GM10248 (cell line): ENCODE data around the gene DTWD2.
"Not testable (repeated sequence)": the region's sequence is repeated elsewhere in the genome, so short reads cannot be mapped to it uniquely, and the experiment has no call there.

Experiments
- CTCF ChIA-PET: fragments of 300-600 bp; sonication (Branson Sonifier 250); formaldehyde crosslinking; extraction: SDS; loops from one replicate; lab custom pipeline; 2021; ENCODE audit warnings: antibody characterized with exemption; lab: Yijun Ruan, JAX
- POLR2A ChIA-PET: fragments of 350-650 bp; sonication (Branson Sonifier 250); formaldehyde crosslinking; extraction: SDS; loops from one replicate; lab custom pipeline; 2020; ENCODE audit warnings: antibody characterized with exemption; lab: Yijun Ruan, JAX
- DNase-seq: peaks from one replicate; pipeline ENCODE4 v3.0.0; 2012; ENCODE audit errors: extremely low spot score
- CTCF ChIP-seq: IDR thresholded peaks from 2 replicates; pipeline ENCODE4 v1.5.1; 2012; ENCODE audit warnings: mild to moderate bottlenecking, low read depth; ENCODE audit errors: extremely low read depth, missing control alignments, control extremely low read depth

DTWD2 gene

GRCh38 chr5:118857700-118858099 is 130.6 kb downstream of the DTWD2 start:
- no peak for TF ChIP-seq CTCF
- DNase-seq: no peak
- ChIA-PET POLR2A (no interaction called here), CTCF (no interaction called here)

- no peak for DNase-seq
- TF ChIP-seq CTCF: no peak
- CTCF ChIA-PET: no interaction called here
- POLR2A ChIA-PET: no interaction called here
Observed at GRCh38 chr5:118854819-118855218, 133.5 kb downstream of the DTWD2 start.

GRCh38 chr5:118851785-118852184 is 136.6 kb downstream of the DTWD2 start:
- CTCF ChIA-PET, POLR2A ChIA-PET, DNase-seq: not testable (repeated sequence)

- CTCF ChIA-PET, DNase-seq, POLR2A ChIA-PET: not testable (repeated sequence)
Observed at GRCh38 chr5:118849507-118849906, 138.8 kb downstream of the DTWD2 start.

GRCh38 chr5:118844351-118844750 is 144.0 kb downstream of the DTWD2 start:
- no peak for DNase-seq
- no peak for TF ChIP-seq CTCF
- CTCF ChIA-PET: no interaction called here
- POLR2A ChIA-PET: no interaction called here

- ChIA-PET CTCF (no interaction called here), POLR2A (no interaction called here)
- no peak for DNase-seq
- TF ChIP-seq CTCF: no peak
Observed at GRCh38 chr5:118834710-118835109, 153.6 kb downstream of the DTWD2 start.

- TF ChIP-seq CTCF: no peak
- POLR2A ChIA-PET: no interaction called here
- CTCF ChIA-PET: interaction anchor here (1.1 to 2.7 kb wide), 2 partner anchors 13 to 14 kb away, joined by 3 to 7 read pairs; no protein-coding TSS in a partner anchor
- DNase-seq: no peak
Observed at GRCh38 chr5:118832974-118833373, 155.4 kb downstream of the DTWD2 start.

GRCh38 chr5:118825226-118825625 is 163.1 kb downstream of the DTWD2 start:
- CTCF ChIA-PET: interaction anchor here (1.4 kb wide), 1 partner anchor 12 kb away, joined by 3 read pairs; no protein-coding TSS in a partner anchor
- POLR2A ChIA-PET: no interaction called here
- TF ChIP-seq CTCF: no peak

More at GRCh38 chr5:118825226-118825625, 163.1 kb downstream of the DTWD2 start:
- DNase-seq: no peak
